BJ (cell line): Measurements from ENCODE around the gene RNF208. TPM values are rescaled to one million over a fixed set of nuclear protein-coding genes. Genes with fewer than 3 reads are reported as not detected.

ENCODE experiments used
- CTCF ChIA-PET: fragments of 350-600 bp; formaldehyde crosslinking; extraction: SDS; loops from one replicate; lab custom pipeline; 2021; ENCODE audit warnings: antibody characterized with exemption, inconsistent platforms; lab: Yijun Ruan, JAX
- POLR2A ChIA-PET: fragments of 300-600 bp; sonication (Branson Sonifier 250); formaldehyde crosslinking; extraction: SDS; loops from one replicate; lab custom pipeline; 2021; ENCODE audit warnings: antibody characterized with exemption; lab: Charles Lee
- DNase-seq: peaks from one replicate; pipeline ENCODE4 v3.0.0-alpha.2; 2011; ENCODE audit warnings: low read depth
- H3K27me3 ChIP-seq: 2 replicates; pipeline ENCODE4 v1.6.0; 2011; ENCODE audit warnings: low read length; ENCODE audit not compliant: control insufficient read depth, insufficient read depth
- H3K36me3 ChIP-seq: 2 replicates; pipeline ENCODE4 v1.5.1; 2011; ENCODE audit warnings: low read length; ENCODE audit not compliant: control insufficient read depth, insufficient read depth
- H3K4me3 ChIP-seq: 2 replicates; pipeline ENCODE4 v1.5.1; 2011; ENCODE audit warnings: low read depth, mild to moderate bottlenecking, control low read depth, low read length
- polyA plus RNA-seq: library from polyadenylated mRNA; depleted of rRNA; stranded (reverse); fragments of >200 nt; gene quantifications from 2 replicates; pipeline ENCODE4 v1.2.3, GENCODE V29; 2011
- TF ChIP-seq, protein P1 (sequence below): IDR thresholded peaks from 2 replicates; pipeline ENCODE4 v1.5.1; 2011; ENCODE audit warnings: low read depth, mild to moderate bottlenecking, control low read depth, inconsistent platforms, low read length, moderate library complexity; ENCODE audit not compliant: insufficient read depth

The RNF208 gene
- polyA plus RNA-seq, 1 experiment: 0.39 TPM

- no peaks in the 10 kb centered on the region for H3K27me3 ChIP-seq
- DNase-seq: no peak
- TF ChIP-seq, protein P1, sequence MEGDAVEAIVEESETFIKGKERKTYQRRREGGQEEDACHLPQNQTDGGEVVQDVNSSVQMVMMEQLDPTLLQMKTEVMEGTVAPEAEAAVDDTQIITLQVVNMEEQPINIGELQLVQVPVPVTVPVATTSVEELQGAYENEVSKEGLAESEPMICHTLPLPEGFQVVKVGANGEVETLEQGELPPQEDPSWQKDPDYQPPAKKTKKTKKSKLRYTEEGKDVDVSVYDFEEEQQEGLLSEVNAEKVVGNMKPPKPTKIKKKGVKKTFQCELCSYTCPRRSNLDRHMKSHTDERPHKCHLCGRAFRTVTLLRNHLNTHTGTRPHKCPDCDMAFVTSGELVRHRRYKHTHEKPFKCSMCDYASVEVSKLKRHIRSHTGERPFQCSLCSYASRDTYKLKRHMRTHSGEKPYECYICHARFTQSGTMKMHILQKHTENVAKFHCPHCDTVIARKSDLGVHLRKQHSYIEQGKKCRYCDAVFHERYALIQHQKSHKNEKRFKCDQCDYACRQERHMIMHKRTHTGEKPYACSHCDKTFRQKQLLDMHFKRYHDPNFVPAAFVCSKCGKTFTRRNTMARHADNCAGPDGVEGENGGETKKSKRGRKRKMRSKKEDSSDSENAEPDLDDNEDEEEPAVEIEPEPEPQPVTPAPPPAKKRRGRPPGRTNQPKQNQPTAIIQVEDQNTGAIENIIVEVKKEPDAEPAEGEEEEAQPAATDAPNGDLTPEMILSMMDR: no peak
- peak overlapping the region; percentile 99 for H3K4me3 ChIP-seq
- POLR2A ChIA-PET: interaction anchor here (0.6 kb wide), 1 partner anchor 30 kb away, joined by 3 read pairs; no protein-coding TSS in a partner anchor
- peaks cover 5% of the 10 kb centered on the region for H3K36me3 ChIP-seq
- CTCF ChIA-PET: interaction anchor here (1.1 kb wide), 1 partner anchor 19 kb away, joined by 5 read pairs; no protein-coding TSS in a partner anchor
Measured at GRCh38 chr9:137256362-137256761, 34.3 kb upstream of the RNF208 start.

GRCh38 chr9:137255448-137256114, 33.5 kb upstream of the RNF208 start:
- Histone ChIP-seq H3K4me3 (peak overlapping the region; percentile 99), H3K27me3 (no peaks in the 10 kb centered on the region), H3K36me3 (peaks cover 5% of the 10 kb centered on the region)
- TF ChIP-seq, protein P1: no peak
- no peak for DNase-seq
- POLR2A ChIA-PET: interaction anchor here (0.6 to 0.8 kb wide), 2 partner anchors 11 to 29 kb away, joined by 3 read pairs; no protein-coding TSS in a partner anchor
- CTCF ChIA-PET: interaction anchor here (0.7 to 1.7 kb wide), 2 partner anchors 13 to 22 kb away, joined by 3 to 4 read pairs; partner anchors contain the start of gene TOR4A

DNA sequence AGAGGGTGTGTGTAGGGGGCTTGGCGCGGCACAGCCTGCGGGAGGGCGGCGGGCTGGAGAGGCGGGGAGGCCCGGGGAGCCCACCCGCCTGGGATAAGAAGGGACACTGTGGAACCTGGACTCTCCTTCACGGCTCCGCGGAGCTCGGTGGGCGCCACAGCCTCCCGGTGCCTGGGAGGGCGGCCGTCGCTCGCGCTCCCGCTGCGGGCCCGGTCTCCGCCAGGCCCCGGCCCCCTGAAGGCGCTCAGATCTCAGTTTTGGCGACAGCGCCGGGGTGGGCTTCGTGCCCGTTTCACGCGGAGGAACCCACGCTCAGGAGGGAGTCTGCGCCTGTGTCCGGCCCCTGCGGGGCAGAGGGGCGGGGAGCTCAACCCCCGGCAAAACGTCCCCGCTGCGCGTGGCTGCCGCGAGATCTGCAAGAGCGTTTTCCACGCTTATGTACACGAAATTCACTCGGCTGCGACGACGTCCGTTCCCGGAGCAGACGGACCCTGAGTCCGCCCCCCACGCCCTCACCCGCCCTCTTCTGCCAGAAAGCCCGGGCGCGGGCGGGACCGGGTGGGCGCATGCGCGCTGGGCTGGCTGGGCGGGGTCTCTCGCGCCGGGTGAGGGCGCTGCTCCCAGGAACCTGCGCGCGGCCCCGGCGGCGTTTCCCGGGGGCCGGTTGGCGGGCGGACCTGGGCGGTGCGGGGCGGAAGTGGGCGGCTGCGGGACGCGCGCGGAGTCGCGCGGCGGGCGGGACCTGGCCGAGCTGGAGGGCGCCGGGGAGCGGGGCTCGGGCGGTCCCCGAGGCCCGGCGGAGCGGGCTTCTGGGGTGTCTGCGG, 32.8 kb upstream of the RNF208 start, which contains the start of gene NELFB:
NELFB (plus strand) TSS at position 704 of the 824 bp plus-strand sequence.
- TF ChIP-seq, protein P1: no peak
- Histone ChIP-seq H3K36me3 (peaks cover 5% of the 10 kb centered on the region), H3K27me3 (no peaks in the 10 kb centered on the region), H3K4me3 (peak within 1 kb of the TSS; percentile 99)
- DNase-seq: no peak
- ChIA-PET CTCF (interaction anchor here (0.6 to 1.9 kb wide), 7 partner anchors 12 to 178 kb away, joined by 3 to 10 read pairs (median 3); partner anchors contain the start of gene TOR4A), POLR2A (interaction anchor here (0.8 to 1.1 kb wide), 2 partner anchors 11 to 12 kb away, joined by 3 to 4 read pairs; no protein-coding TSS in a partner anchor)

DNA sequence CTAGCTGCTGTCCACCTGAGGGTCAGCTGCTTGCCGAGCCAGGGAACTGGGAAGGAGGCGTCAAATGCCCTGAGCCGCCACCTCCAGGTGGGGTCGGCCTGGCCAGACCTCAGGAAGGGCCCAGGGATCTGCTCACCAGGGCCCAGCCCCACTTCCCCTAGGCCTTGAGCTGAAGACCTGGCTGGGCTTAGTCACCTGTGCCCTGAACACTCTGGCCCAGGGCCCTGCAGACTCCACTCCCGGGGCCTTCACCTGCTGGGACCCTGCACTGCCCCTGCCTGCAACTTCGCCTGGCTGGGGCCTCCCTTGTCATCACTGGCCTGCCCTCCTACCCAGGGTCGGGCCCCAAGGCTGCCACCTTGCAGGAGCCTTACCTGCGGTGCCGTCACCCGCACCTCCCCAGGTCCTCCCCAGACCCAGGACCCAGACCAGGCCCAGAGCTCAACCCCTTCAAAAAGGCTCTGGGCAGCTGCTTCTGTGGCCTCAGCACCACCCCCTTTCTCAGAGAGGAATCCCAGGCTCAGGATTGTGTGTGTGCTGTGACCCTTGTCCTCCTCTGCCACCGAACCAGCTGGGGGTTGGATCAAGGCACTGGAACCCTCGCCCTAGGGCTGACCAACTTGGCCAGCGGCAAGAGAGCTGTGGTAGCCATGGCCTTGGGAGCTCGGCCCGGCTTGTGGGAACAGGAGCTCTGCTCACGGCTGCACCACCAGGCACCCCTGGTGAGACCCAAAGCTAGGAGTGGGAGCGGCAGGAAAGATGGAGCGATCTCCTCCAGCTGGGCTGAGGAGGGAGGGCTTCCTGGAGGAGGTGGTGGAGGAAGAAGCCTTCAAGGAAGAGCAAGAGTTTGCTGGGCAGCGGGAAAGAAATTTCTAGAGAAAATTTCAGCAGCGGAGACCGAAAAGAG, 31.9 kb upstream of the RNF208 start:
- CTCF ChIA-PET: interaction anchor here (0.6 to 1.9 kb wide), 11 partner anchors 10 to 225 kb away, joined by 3 to 10 read pairs (median 3); partner anchors contain the start of genes TOR4A and TUBB4B
- no peak for DNase-seq
- Histone ChIP-seq H3K36me3 (peaks cover 3% of the 10 kb centered on the region), H3K27me3 (no peaks in the 10 kb centered on the region; the same call in 1 of the 2 replicates), H3K4me3 (peak overlapping the region; percentile 99)
- POLR2A ChIA-PET: interaction anchor here (1.1 kb wide), 1 partner anchor 11 kb away, joined by 4 read pairs; no protein-coding TSS in a partner anchor
- TF ChIP-seq, protein P1: no peak
